GM12891 (cell line): ENCODE results near the gene TNRC6A.
"Not testable (repeated sequence)": the region's sequence is repeated elsewhere in the genome, so short reads cannot be mapped to it uniquely, and the experiment has no call there.

Experiments used
- DNase-seq: peaks from one replicate; pipeline ENCODE4 v3.0.0; 2011; ENCODE audit warnings: low spot score; ENCODE audit not compliant: insufficient read length
- FAIRE-seq: peaks from 2 replicates; lab custom pipeline; 2011; peaks lifted over from hg19 to GRCh38; lab: Jason Lieb, UNC
- PAX5 ChIP-seq: IDR thresholded peaks from 2 replicates; pipeline ENCODE4 v1.6.1; 2011; ENCODE audit warnings: low read length, moderate library complexity, mild to moderate bottlenecking; ENCODE audit not compliant: insufficient read depth, severe bottlenecking
- POLR2A ChIP-seq: IDR thresholded peaks from 2 replicates; pipeline ENCODE4 v1.6.1; 2011; ENCODE audit warnings: low read depth, low read length, control low read depth
- POLR2AphosphoS5 ChIP-seq: IDR thresholded peaks from 2 replicates; pipeline ENCODE4 v1.6.1; 2011; ENCODE audit warnings: low read depth, low read length, control low read depth
- POU2F2 ChIP-seq: IDR thresholded peaks from 2 replicates; pipeline ENCODE4 v1.6.1; 2011; ENCODE audit warnings: low read depth, mild to moderate bottlenecking, control low read depth, low read length, moderate library complexity
- SPI1 ChIP-seq: IDR thresholded peaks from 2 replicates; pipeline ENCODE4 v1.6.1; 2011; ENCODE audit warnings: low read depth, low read length, control low read depth
- TAF1 ChIP-seq: IDR thresholded peaks from 2 replicates; pipeline ENCODE4 v1.6.1; 2011; ENCODE audit warnings: low read depth, low read length, control low read depth

Gene TNRC6A

DNA sequence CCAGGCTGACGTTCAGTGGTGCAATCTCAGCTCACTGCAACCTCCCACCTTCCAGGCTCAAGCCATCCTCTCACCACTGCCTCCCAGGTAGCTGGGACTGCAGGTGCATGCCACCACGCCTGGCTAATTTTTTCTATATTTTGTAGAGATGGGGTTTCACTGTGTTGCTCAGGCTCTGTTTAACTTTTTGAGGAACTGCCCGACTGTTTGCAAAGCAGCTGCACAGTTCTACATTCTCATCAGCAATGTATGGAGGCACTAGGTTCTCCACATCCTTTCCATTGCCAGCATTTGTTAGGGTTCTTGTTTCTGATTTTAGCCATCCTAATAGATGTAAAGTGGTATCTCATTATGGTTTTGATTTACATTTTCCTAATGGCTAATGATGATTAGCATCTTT, 9.4 kb downstream of the TNRC6A start:
- DNase-seq (no peak), FAIRE-seq (peak; percentile 31)
- peak; percentile 64 for TF ChIP-seq SPI1
- TF ChIP-seq POU2F2, result no peak

DNA sequence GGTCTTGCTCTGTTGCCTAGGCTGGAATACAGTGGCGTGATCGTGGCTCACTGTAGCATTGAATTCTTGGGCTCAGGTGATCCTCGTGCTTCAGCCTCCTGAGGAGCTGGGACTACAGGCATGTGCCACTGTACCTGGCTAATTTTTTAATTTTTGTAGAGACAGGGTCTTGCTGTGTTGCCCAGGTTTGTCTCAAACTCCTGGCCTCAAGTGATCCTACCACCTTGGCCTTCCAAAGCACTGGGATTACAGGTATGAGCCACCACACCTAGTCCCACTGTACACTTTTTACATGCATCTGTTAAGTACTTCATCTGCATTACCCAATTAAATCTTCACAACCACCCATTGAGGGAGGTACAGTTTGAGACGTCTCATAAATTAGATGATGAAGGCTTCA, 12.4 kb downstream of the TNRC6A start:
- DNase-seq (no peak), FAIRE-seq (no peak)
- no peak for TF ChIP-seq POLR2AphosphoS5

DNA sequence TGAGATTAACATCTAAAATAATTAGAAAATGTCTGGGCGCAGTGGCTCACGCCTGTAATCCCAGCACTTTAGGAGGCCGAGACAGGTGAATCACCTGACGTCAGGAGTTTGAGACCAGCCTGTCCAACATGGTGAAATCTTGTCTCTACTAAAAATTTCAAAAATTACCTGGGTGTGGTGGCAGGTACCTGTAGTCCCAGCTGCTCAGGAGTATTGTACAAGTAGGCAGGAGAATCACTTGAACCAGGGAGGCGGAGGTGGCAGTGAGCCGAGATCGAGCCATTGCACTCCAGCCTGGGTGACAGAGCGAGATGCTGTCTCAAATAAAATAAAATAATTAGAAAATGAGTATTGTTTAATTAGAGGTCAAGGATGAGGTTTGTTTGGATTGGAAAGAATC, 13.2 kb downstream of the TNRC6A start:
- not testable (repeated sequence) for DNase-seq, FAIRE-seq

DNA sequence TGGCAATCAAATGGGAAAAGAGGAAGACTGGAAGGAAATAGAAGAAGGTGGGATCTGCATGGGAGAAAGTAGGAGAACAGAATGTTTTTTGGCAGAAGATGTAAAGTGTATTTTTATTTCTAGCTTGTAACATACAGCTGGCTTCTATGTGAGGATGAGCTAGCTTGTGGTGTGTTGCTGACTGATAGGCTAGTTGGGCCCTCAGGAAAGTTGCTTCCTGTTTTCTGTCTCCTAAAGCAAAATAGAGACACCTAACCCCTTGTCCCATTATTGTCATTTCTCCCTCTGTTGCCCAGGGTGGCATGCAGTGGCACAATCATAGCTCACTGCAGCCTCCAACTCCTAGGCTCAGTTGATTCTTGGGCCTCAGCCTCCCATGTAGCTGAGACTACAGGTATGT, 15.9 kb downstream of the TNRC6A start:
- no peak for DNase-seq
- FAIRE-seq, result no peak
- no peak for TF ChIP-seq POU2F2
- TF ChIP-seq SPI1, result no peak

DNA sequence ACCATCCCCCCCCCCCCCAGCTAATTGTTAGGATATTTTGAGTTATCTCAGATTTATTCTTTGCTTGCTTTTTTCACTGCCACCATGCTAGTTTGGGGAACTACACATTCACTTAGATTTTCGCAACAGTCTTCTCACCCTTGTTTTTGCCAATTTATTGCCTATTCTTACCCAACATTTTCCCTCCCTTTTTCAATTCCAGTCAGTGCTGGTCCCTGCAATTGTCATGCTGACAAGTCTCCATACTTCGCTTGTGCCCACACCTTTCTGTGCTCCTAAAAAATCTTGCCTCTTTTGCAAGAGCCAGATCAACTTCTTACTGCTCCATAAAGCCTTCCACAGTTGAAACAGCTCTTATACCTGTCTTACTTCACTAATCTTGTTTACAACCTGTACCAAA, 16.3 kb downstream of the TNRC6A start:
- FAIRE-seq (no peak), DNase-seq (no peak)
- TF ChIP-seq POU2F2, result no peak
- TF ChIP-seq POLR2AphosphoS5, result no peak
- TF ChIP-seq TAF1, result no peak
- TF ChIP-seq PAX5, result no peak
- no peak for TF ChIP-seq POLR2A
- no peak for TF ChIP-seq SPI1

DNA sequence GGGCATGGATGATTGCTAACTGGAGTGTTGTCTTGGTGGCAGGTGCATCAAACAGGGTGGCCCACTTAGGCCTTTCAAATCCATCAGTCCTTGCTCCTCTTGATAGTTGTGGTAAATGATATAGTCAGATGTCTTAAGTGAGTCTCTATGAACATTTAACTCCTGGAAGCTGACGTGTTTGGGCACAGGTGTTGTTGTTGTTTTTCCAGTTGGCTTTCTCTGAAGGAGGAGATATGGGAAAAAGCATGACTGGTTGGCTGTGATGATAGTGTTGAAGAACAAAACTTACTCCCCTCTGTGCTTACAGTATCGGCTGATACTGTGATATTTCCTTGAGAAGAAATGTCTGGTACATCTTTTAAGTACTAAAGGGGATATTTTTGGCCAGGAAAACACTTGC, 18.0 kb downstream of the TNRC6A start:
- FAIRE-seq, result no peak
- no peak for DNase-seq
- TF ChIP-seq SPI1 (no peak), PAX5 (no peak), TAF1 (no peak), POU2F2 (no peak), POLR2A (no peak), POLR2AphosphoS5 (no peak)

DNA sequence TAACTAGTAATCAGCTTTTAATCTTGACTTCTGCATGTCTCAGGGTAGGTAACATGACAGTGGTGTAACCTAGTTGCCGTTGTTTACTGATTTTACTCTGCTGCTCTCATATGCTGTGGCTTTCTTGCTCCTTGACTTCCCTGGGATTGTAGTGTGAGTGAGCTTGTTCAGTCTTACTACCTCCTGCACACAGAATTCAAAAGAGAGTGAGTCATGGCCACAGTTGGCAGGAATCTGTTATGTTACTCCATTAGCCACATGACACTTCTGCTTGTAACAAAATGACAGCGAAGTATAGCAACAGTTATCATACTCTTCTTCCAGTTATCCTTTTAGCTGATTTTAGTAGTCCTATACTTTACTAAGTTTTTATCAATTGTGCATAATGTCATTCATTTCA, 18.8 kb downstream of the TNRC6A start:
- TF ChIP-seq POU2F2, result no peak
- TF ChIP-seq POLR2AphosphoS5, result no peak
- TF ChIP-seq SPI1, result no peak
- TF ChIP-seq POLR2A, result no peak
- TF ChIP-seq PAX5, result no peak
- no peak for TF ChIP-seq TAF1
- FAIRE-seq (no peak), DNase-seq (no peak)

DNA sequence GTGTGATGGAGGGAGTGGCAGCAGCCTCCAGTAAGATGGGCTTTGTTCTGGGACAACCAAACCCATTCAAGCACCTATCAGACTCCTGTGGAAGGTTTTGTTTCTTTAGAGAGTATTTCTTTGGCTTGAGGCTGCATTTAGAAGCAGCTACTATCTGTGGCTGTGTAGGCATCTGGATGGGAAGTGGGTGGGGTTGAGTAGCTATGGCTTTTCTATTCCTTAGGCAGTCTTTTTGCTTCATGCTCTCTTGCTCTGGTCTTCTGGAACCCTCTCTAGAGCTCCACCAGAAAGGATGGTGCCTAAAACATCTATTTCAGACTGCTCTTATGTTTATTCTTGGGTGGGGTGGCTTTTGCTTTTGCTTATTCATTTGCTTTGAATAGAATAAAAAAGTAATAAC, 19.9 kb downstream of the TNRC6A start:
- TF ChIP-seq POLR2A, result no peak
- TF ChIP-seq POU2F2, result no peak
- TF ChIP-seq SPI1, result no peak
- TF ChIP-seq POLR2AphosphoS5, result no peak
- no peak for TF ChIP-seq PAX5
- no peak for TF ChIP-seq TAF1
- DNase-seq (no peak), FAIRE-seq (no peak)

DNA sequence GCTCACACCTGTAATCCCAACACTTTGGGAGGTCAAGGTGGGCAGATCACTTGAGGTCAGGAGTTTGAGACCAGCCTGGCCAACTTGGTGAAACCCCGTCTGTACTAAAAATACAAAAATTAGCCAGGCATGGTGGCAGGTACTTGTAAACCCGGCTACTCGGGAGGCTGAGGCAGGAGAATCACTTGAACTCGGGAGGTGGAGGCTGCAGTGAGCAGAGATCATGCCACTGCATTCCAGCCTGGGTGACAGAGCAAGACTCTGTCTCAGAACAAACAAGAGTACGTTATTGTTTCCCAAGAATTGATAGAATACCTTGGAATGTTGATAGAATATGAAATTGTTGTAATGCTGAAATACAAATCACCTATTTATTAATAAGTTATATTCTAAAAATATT, 20.4 kb downstream of the TNRC6A start:
- not testable (repeated sequence) for FAIRE-seq

DNA sequence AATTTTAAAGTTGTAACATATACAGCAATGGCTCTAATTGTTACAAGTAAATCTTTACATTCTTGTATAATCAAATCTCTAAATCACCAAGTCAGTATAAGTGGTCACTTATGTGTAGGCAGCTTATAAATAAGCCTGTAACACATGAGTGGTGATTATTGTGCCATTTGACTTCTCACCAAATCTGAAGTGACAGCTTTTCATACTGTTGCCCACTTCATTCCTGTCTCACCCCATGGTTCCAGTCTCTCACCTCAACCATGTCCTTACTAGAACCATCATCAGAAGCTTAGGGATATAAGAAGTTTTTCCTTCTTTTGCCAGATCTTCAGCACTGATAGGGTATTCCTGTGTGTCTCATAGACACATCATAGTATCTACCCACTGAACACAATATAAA, 23.5 kb downstream of the TNRC6A start:
- no peak for FAIRE-seq
- no peak for TF ChIP-seq POLR2AphosphoS5
- no peak for DNase-seq

More for the DNA sequence above, 20.4 kb downstream of the TNRC6A start:
- DNase-seq, result not testable (repeated sequence)

DNA sequence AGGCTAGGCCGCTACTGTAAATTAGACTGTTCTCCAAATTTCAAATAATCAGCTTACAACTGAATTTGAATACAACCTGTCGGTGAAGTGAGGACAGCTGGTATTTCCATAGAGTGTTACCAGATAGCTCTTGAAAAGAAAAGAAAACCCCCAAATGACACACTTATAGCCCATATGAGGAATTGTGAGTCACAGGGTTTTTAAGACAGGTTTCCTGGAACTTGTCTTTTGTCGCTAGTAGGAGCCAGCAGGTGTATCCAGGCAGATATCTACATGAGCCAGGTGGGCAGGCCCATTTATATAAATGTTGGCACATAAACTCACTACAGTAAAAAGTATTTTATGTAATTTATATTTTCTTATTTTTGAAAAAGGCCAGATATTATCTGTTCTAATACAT, 24.0 kb downstream of the TNRC6A start:
- no peak for DNase-seq
- TF ChIP-seq PAX5 (no peak), POLR2AphosphoS5 (no peak), POLR2A (no peak), SPI1 (no peak), POU2F2 (no peak), TAF1 (no peak)
- FAIRE-seq, result no peak

DNA sequence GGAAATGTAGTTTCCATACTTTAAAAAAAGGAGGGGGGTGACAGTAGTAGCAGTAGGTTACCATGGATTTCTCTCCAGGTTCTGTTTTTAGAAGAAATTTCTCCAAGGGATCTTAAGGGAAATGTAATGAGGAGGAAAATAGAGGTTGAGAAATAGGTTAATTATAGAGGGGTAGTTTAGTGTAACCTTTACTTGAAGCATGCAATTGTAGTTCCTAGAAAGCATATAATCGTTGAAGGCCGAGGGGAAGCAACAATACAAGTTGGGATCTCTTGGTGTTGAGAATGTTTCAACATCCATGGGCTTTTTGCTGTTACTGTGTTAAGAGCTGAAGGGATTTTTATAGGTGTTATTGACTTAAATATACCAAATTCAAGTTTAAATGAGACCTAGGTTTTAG, 25.1 kb downstream of the TNRC6A start:
- TF ChIP-seq PAX5 (no peak), TAF1 (no peak), POLR2A (no peak), SPI1 (no peak), POLR2AphosphoS5 (no peak), POU2F2 (no peak)
- DNase-seq (no peak), FAIRE-seq (no peak)
